GM12872 (cell line): ENCODE measurements around the gene GDI2.

ENCODE experiments used
- CTCF ChIP-seq: IDR thresholded peaks from 3 replicates; pipeline ENCODE4 v1.5.1; 2011; ENCODE audit warnings: low read depth, mild to moderate bottlenecking, low read length, moderate library complexity; ENCODE audit not compliant: insufficient read depth

GDI2 gene

GRCh38 chr10:5732141-5732540 is 81.1 kb downstream of the GDI2 start:
- TF ChIP-seq CTCF, result no peak

- no peak for TF ChIP-seq CTCF
Observed at GRCh38 chr10:5731559-5731958, 81.7 kb downstream of the GDI2 start.

- no peak for TF ChIP-seq CTCF
Observed at GRCh38 chr10:5730766-5731165, 82.5 kb downstream of the GDI2 start.

GRCh38 chr10:5723692-5724091 is 89.5 kb downstream of the GDI2 start:
- TF ChIP-seq CTCF, result no peak

- no peak for TF ChIP-seq CTCF
Observed at GRCh38 chr10:5720182-5720581, 93.1 kb downstream of the GDI2 start.

GRCh38 chr10:5719546-5719945 is 93.7 kb downstream of the GDI2 start:
- no peak for TF ChIP-seq CTCF
